ENCODE measurements around the gene RFX5.

RFX5 gene

DNA sequence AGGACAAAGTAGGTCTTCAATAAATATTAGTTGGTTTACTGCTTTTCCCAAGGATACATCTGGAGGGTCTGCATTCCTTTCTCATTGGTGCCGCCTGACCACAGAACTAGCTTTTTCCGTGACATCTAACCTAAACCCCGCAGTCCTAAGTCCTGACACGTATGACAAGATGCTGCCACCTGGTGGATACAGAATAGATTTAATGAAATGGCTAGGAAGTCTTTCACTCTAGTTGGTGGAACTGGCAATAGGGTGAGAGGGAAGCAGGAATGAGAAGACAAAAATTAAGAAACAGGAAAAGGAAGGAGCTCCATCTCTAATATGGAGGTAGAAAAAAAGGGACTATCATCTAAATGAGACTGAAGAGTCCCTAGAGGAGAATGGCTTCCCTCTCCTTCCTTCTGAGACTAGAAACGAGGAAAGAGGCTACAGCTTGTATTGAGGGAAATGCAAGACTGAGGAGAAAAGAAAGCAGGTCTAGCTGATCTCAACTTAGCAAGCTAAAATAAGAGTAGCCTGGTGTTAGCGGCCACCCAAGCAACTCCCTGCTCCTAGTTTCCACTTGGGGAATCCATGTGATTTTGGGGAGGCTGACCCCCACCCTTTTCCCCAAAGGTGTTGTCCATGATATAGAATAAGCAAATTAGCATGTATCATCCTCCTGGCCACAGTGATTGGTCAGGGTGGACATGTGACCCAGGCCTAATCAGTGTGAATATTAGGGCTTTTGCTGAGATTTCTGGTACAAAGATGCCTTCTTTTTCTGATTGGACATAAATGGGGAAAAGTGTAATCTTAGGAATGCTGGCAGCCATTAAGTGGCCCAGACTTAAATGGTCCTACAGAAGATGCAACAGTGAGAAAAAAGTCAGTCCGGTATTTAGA lies 5.9 kb downstream of the RFX5 start:
- H3K4ac ChIP-seq (ENCODE audit: low read depth, low read length): no peak overlapping the region
- H3K36me3 ChIP-seq (ENCODE audit: control insufficient read depth in 1 of 2, insufficient read depth in 2 of 2, low read length in 2 of 2): peaks cover 23 to 30% of the 10 kb centered on the region in 2 experiments
- peak; percentile 70 to 94 for DNase-seq
- H3K4me2 ChIP-seq (ENCODE audit: low read length): no peak overlapping the region
- H4K8ac ChIP-seq (ENCODE audit: low read depth, low read length): no peak overlapping the region
- no peak overlapping the region for H3K18ac ChIP-seq (ENCODE audit: low read length)
- H2BK5ac ChIP-seq (ENCODE audit: low read depth, low read length, poor library complexity): no peak overlapping the region
- H3K14ac ChIP-seq (ENCODE audit: low read length): no peak overlapping the region
- H3K27me3 ChIP-seq (ENCODE audit: insufficient read depth, low read length): no peaks in the 10 kb centered on the region
- peak overlapping the region; percentile 20 for H3K27ac ChIP-seq (ENCODE audit: low read depth, low read length)
- H2BK120ac ChIP-seq (ENCODE audit: insufficient read depth, low read length, poor library complexity): no peak overlapping the region
- no peak overlapping the region for H2BK12ac ChIP-seq (ENCODE audit: low read length)
- H4K91ac ChIP-seq (ENCODE audit: low read depth, low read length): no peak overlapping the region
- H3K79me1 ChIP-seq (ENCODE audit: low read length): no peaks in the 10 kb centered on the region
- H3K4me3 ChIP-seq (ENCODE audit: low read depth, low read length): no peak overlapping the region
- H3K23ac ChIP-seq (ENCODE audit: low read length): no peak overlapping the region
- no CpG with 5 or more reads among the region's 7 CpGs for WGBS (ENCODE audit: extremely low coverage, insufficient coverage, insufficient read length)
- no peak overlapping the region for H2AFZ ChIP-seq (ENCODE audit: insufficient read depth, low read length, poor library complexity)
- H3K79me2 ChIP-seq (ENCODE audit: control insufficient read depth, insufficient read depth, low read length, poor library complexity): peaks cover 2% of the 10 kb centered on the region
- no peak overlapping the region for H3K9ac ChIP-seq (ENCODE audit: low read length)
- peaks cover 4 to 6% of the 10 kb centered on the region in 2 experiments for H3K4me1 ChIP-seq (ENCODE audit: control insufficient read depth in 1 of 2, insufficient read depth in 2 of 2, low read length in 2 of 2)
- H3K9me3 ChIP-seq (ENCODE audit: insufficient read depth, low read depth, low read length): no peaks in the 10 kb centered on the region
- peak overlapping the region; percentile 44 for H4K12ac ChIP-seq (ENCODE audit: low read depth, low read length)
- H2AK5ac ChIP-seq (ENCODE audit: low read length): no peak overlapping the region

GRCh38 chr1:151336556-151336955 lies 10.5 kb downstream of the RFX5 start:
- Histone ChIP-seq H3K27ac (ENCODE audit: low read depth, low read length) (no peak overlapping the region), H4K8ac (ENCODE audit: low read depth, low read length) (no peak overlapping the region), H2BK12ac (ENCODE audit: low read length) (no peak overlapping the region), H3K9ac (ENCODE audit: low read length) (no peak overlapping the region), H3K4me3 (ENCODE audit: low read depth, low read length) (no peak overlapping the region), H4K12ac (ENCODE audit: low read depth, low read length) (no peak overlapping the region), H3K27me3 (ENCODE audit: insufficient read depth, low read length) (no peaks in the 10 kb centered on the region), H3K14ac (ENCODE audit: low read length) (no peak overlapping the region), H2AK5ac (ENCODE audit: low read length) (no peak overlapping the region), H3K4me2 (ENCODE audit: low read length) (no peak overlapping the region), H3K4me1 (ENCODE audit: control insufficient read depth in 1 of 2, insufficient read depth in 2 of 2, low read length in 2 of 2) (no peaks in the 10 kb centered on the region), H3K79me2 (ENCODE audit: control insufficient read depth, insufficient read depth, low read length, poor library complexity) (no peaks in the 10 kb centered on the region), H3K18ac (ENCODE audit: low read length) (no peak overlapping the region), H3K9me3 (ENCODE audit: insufficient read depth, low read depth, low read length) (no peaks in the 10 kb centered on the region), H2AFZ (ENCODE audit: insufficient read depth, low read length, poor library complexity) (no peak overlapping the region), H2BK120ac (ENCODE audit: insufficient read depth, low read length, poor library complexity) (no peak overlapping the region), H3K4ac (ENCODE audit: low read depth, low read length) (no peak overlapping the region), H3K23ac (ENCODE audit: low read length) (no peak overlapping the region), H2BK5ac (ENCODE audit: low read depth, low read length, poor library complexity) (no peak overlapping the region), H3K36me3 (ENCODE audit: control insufficient read depth in 1 of 2, insufficient read depth in 2 of 2, low read length in 2 of 2) (no peaks in the 10 kb centered on the region), H4K91ac (ENCODE audit: low read depth, low read length) (no peak overlapping the region), H3K79me1 (ENCODE audit: low read length) (no peaks in the 10 kb centered on the region)
- no CpG with 5 or more reads among the region's 3 CpGs for whole genome bisulfite sequencing (ENCODE audit: extremely low coverage, insufficient coverage, insufficient read length)
- DNase-seq: no peak

- Histone ChIP-seq H3K79me2 (ENCODE audit: control insufficient read depth, insufficient read depth, low read length, poor library complexity) (no peaks in the 10 kb centered on the region), H4K8ac (ENCODE audit: low read depth, low read length) (no peak overlapping the region), H2AFZ (ENCODE audit: insufficient read depth, low read length, poor library complexity) (no peak overlapping the region), H2AK5ac (ENCODE audit: low read length) (no peak overlapping the region), H2BK120ac (ENCODE audit: insufficient read depth, low read length, poor library complexity) (no peak overlapping the region), H3K4me3 (ENCODE audit: low read depth, low read length) (no peak overlapping the region), H2BK5ac (ENCODE audit: low read depth, low read length, poor library complexity) (no peak overlapping the region), H2BK12ac (ENCODE audit: low read length) (no peak overlapping the region), H3K79me1 (ENCODE audit: low read length) (no peaks in the 10 kb centered on the region), H3K4me2 (ENCODE audit: low read length) (no peak overlapping the region), H3K27ac (ENCODE audit: low read depth, low read length) (no peak overlapping the region), H3K9me3 (ENCODE audit: insufficient read depth, low read depth, low read length) (no peaks in the 10 kb centered on the region), H4K12ac (ENCODE audit: low read depth, low read length) (no peak overlapping the region), H3K18ac (ENCODE audit: low read length) (no peak overlapping the region), H3K9ac (ENCODE audit: low read length) (no peak overlapping the region), H3K36me3 (ENCODE audit: control insufficient read depth in 1 of 2, insufficient read depth in 2 of 2, low read length in 2 of 2) (no peaks in the 10 kb centered on the region), H4K91ac (ENCODE audit: low read depth, low read length) (no peak overlapping the region), H3K23ac (ENCODE audit: low read length) (no peak overlapping the region), H3K27me3 (ENCODE audit: insufficient read depth, low read length) (no peaks in the 10 kb centered on the region), H3K4ac (ENCODE audit: low read depth, low read length) (no peak overlapping the region), H3K14ac (ENCODE audit: low read length) (no peak overlapping the region), H3K4me1 (ENCODE audit: control insufficient read depth in 1 of 2, insufficient read depth in 2 of 2, low read length in 2 of 2) (no peaks in the 10 kb centered on the region)
- DNase-seq: no peak
- WGBS (ENCODE audit: extremely low coverage, insufficient coverage, insufficient read length): 100% methylated on average over 1 of the region's 5 CpGs
Measured at GRCh38 chr1:151334822-151335221, 12.2 kb downstream of the RFX5 start.

- Histone ChIP-seq H3K4me2 (ENCODE audit: low read length) (peak overlapping the region; percentile 91), H3K18ac (ENCODE audit: low read length) (no peak overlapping the region), H3K4me3 (ENCODE audit: low read depth, low read length) (peak overlapping the region; percentile 51), H3K79me1 (ENCODE audit: low read length) (peaks cover 11% of the 10 kb centered on the region), H4K8ac (ENCODE audit: low read depth, low read length) (peak overlapping the region; percentile 88), H3K9ac (ENCODE audit: low read length) (no peak overlapping the region), H2BK120ac (ENCODE audit: insufficient read depth, low read length, poor library complexity) (peak overlapping the region; percentile 61), H4K12ac (ENCODE audit: low read depth, low read length) (peak overlapping the region; percentile 54), H3K27ac (ENCODE audit: low read depth, low read length) (peak overlapping the region; percentile 13), H3K27me3 (ENCODE audit: insufficient read depth, low read length) (no peaks in the 10 kb centered on the region), H3K23ac (ENCODE audit: low read length) (no peak overlapping the region), H2AFZ (ENCODE audit: insufficient read depth, low read length, poor library complexity) (peak overlapping the region; percentile 93), H4K91ac (ENCODE audit: low read depth, low read length) (peak overlapping the region; percentile 29), H3K79me2 (ENCODE audit: control insufficient read depth, insufficient read depth, low read length, poor library complexity) (peaks cover 7% of the 10 kb centered on the region), H2BK5ac (ENCODE audit: low read depth, low read length, poor library complexity) (no peak overlapping the region), H2AK5ac (ENCODE audit: low read length) (peak overlapping the region; percentile 2), H3K14ac (ENCODE audit: low read length) (peak overlapping the region; percentile 57), H3K4me1 (ENCODE audit: control insufficient read depth in 1 of 2, insufficient read depth in 2 of 2, low read length in 2 of 2) (peaks cover 10 to 18% of the 10 kb centered on the region in 2 experiments), H3K4ac (ENCODE audit: low read depth, low read length) (peak overlapping the region; percentile 48), H2BK12ac (ENCODE audit: low read length) (no peak overlapping the region), H3K36me3 (ENCODE audit: control insufficient read depth in 1 of 2, insufficient read depth in 2 of 2, low read length in 2 of 2) (peaks cover 7 to 8% of the 10 kb centered on the region in 2 experiments), H3K9me3 (ENCODE audit: insufficient read depth, low read depth, low read length) (peaks cover 2% of the 10 kb centered on the region)
- no CpG with 5 or more reads among the region's 34 CpGs for WGBS (ENCODE audit: extremely low coverage, insufficient coverage, insufficient read length)
- DNase-seq: peak in 1 of 2 donors; percentile 43
Measured at GRCh38 chr1:151327903-151328674, 19.0 kb downstream of the RFX5 start.

Measured in trophoblast cell (in vitro differentiated cells and primary cell).